Body of pancreas (tissue), 4 donors: Measurements from ENCODE around the gene KRTDAP. TPM values are rescaled to one million over a fixed set of nuclear protein-coding genes. Genes with fewer than 3 reads are reported as not detected.

Source experiments
- ATAC-seq: fragments of 150-250 bp; one replicate; pipeline ENCODE4 v1.9.1; 2016
- DNase-seq, 4 donors: peaks; one replicate each; pipeline ENCODE4 v3.0.0-alpha.2; 2019
- H3K27ac ChIP-seq, 4 donors: fragments of 200-600 bp; sonication (generic); 1 replicate in 3 of 4; 2 replicates in 1 of 4; pipeline versions ENCODE4 v1.5.1 to v1.6.1; 2016 to 2019; ENCODE audit warnings: mild to moderate bottlenecking in 1 of 4, mixed read lengths in 1 of 4, moderate library complexity in 1 of 4
- H3K27me3 ChIP-seq, 2 donors: fragments of 200-600 bp; sonication (generic); one replicate each; pipeline ENCODE4 v1.6.0; 2016; ENCODE audit warnings: mild to moderate bottlenecking in 1 of 2
- H3K36me3 ChIP-seq, 2 donors: fragments of 200-600 bp; sonication (generic); replicated peaks in 1 of 2; 2 replicates each; pipeline ENCODE4 v1.5.1; 2016; ENCODE audit warnings: low read depth in 2 of 2; ENCODE audit not compliant: insufficient read depth in 1 of 2
- H3K4me1 ChIP-seq: fragments of 200-600 bp; sonication (generic); one replicate; pipeline ENCODE4 v1.6.0; 2016
- H3K4me3 ChIP-seq, 2 donors: fragments of 200-600 bp; sonication (generic); 1 replicate in 1 of 2; 2 replicates in 1 of 2; pipeline ENCODE4 v1.5.1; 2016 to 2019
- H3K9me3 ChIP-seq, 3 donors: fragments of 200-600 bp; sonication (generic); 1 replicate in 2 of 3; 2 replicates in 1 of 3; pipeline ENCODE4 v1.5.1; 2016
- CTCF ChIP-seq, 7 experiments: fragments of 450-650 bp in 4 of 7; fragments of 200-600 bp in 3 of 7; sonication (generic) in 3 of 7; IDR thresholded peaks; one replicate each; pipeline ENCODE4 v1.5.1; 2016 to 2019; ENCODE audit warnings: antibody characterized with exemption in 7 of 7
- POLR2A ChIP-seq, 3 donors: fragments of 450-650 bp; IDR thresholded peaks; one replicate each; pipeline ENCODE4 v1.6.1; 2016; ENCODE audit warnings: antibody characterized with exemption in 3 of 3, mild to moderate bottlenecking in 2 of 3
- WGBS, 2 donors: methylation state at CpG; one replicate each; pipeline ENCODE4 v1.1.5; 2017; 5-methylcytosine and 5-hydroxymethylcytosine counted together
- intact Hi-C: fragments of 100-400 bp; cut with DNase I; formaldehyde crosslinking; loops from one replicate; pipeline ENCODE4 v1.15.1; 2023
- total RNA-seq, 2 donors: library from RNA; depleted of rRNA; stranded (reverse); fragments of >200 nt; gene quantifications; one replicate each; pipeline ENCODE4 v1.1.0, GENCODE V29; 2016

KRTDAP gene
- total RNA-seq, 2 donors from 2014 or later, result not detected

GRCh38 chr19:35521124-35521743 is 31.0 kb upstream of the KRTDAP start:
- WGBS, 2 donors, result 67 to 69% methylated on average over 7 to 16 of the region's 16 CpGs
- Histone ChIP-seq H3K9me3 (no peaks in the 10 kb centered on the region), H3K4me1 (no peaks in the 10 kb centered on the region), H3K4me3 (no peak overlapping the region), H3K36me3 (no peaks in the 10 kb centered on the region), H3K27ac (no peak overlapping the region), H3K27me3 (no peaks in the 10 kb centered on the region)
- no peak for TF ChIP-seq POLR2A (IDR thresholded peaks at IDR 0.05)
- TF ChIP-seq CTCF (IDR thresholded peaks at IDR 0.05), result no peak
- intact Hi-C loops, result no loop called here
- ATAC-seq (no peak), DNase-seq (no peak)

- H3K36me3 ChIP-seq, result no peaks in the 10 kb centered on the region
- no peak for DNase-seq
- intact Hi-C loops, result no loop called here
- ATAC-seq, result no peak
- H3K4me3 ChIP-seq, result no peak overlapping the region
- H3K27me3 ChIP-seq, result no peaks in the 10 kb centered on the region
- no peak overlapping the region for H3K27ac ChIP-seq
- no peak for TF ChIP-seq POLR2A (IDR thresholded peaks at IDR 0.05)
- no peak for TF ChIP-seq CTCF (IDR thresholded peaks at IDR 0.05)
- WGBS, 2 donors, result 61 to 70% methylated on average over 6 to 7 of the region's 7 CpGs
- H3K9me3 ChIP-seq, result no peaks in the 10 kb centered on the region
- H3K4me1 ChIP-seq, result no peaks in the 10 kb centered on the region
Measured at GRCh38 chr19:35519291-35519690, 29.0 kb upstream of the KRTDAP start.

GRCh38 chr19:35518313-35518712 is 28.0 kb upstream of the KRTDAP start:
- H3K9me3 ChIP-seq, result no peaks in the 10 kb centered on the region
- no peak for ATAC-seq
- H3K27ac ChIP-seq, result no peak overlapping the region
- H3K4me3 ChIP-seq, result no peak overlapping the region
- H3K36me3 ChIP-seq, result no peaks in the 10 kb centered on the region
- no peaks in the 10 kb centered on the region for H3K4me1 ChIP-seq
- TF ChIP-seq POLR2A (IDR thresholded peaks at IDR 0.05) (no peak), CTCF (IDR thresholded peaks at IDR 0.05) (no peak)
- intact Hi-C loops, result no loop called here
- DNase-seq, result no peak
- H3K27me3 ChIP-seq, result no peaks in the 10 kb centered on the region
- WGBS, 2 donors, result 66 to 70% methylated on average over 5 to 6 of the region's 6 CpGs

GRCh38 chr19:35517342-35517741 is 27.1 kb upstream of the KRTDAP start:
- no peak for ATAC-seq

More at GRCh38 chr19:35517342-35517741, 27.1 kb upstream of the KRTDAP start:
- no peak overlapping the region for H3K4me3 ChIP-seq
- H3K36me3 ChIP-seq, result no peaks in the 10 kb centered on the region
- no peak overlapping the region for H3K27ac ChIP-seq
- no peaks in the 10 kb centered on the region for H3K27me3 ChIP-seq
- no peaks in the 10 kb centered on the region for H3K9me3 ChIP-seq
- intact Hi-C loops, result no loop called here
- TF ChIP-seq CTCF (IDR thresholded peaks at IDR 0.05), result no peak
- TF ChIP-seq POLR2A (IDR thresholded peaks at IDR 0.05), result no peak
- WGBS, 2 donors, result 81 to 88% methylated on average over 2 of the region's 2 CpGs
- H3K4me1 ChIP-seq, result no peaks in the 10 kb centered on the region
- no peak for DNase-seq
